ENCODE data around the gene ADAM33.

The ADAM33 gene, protein sequence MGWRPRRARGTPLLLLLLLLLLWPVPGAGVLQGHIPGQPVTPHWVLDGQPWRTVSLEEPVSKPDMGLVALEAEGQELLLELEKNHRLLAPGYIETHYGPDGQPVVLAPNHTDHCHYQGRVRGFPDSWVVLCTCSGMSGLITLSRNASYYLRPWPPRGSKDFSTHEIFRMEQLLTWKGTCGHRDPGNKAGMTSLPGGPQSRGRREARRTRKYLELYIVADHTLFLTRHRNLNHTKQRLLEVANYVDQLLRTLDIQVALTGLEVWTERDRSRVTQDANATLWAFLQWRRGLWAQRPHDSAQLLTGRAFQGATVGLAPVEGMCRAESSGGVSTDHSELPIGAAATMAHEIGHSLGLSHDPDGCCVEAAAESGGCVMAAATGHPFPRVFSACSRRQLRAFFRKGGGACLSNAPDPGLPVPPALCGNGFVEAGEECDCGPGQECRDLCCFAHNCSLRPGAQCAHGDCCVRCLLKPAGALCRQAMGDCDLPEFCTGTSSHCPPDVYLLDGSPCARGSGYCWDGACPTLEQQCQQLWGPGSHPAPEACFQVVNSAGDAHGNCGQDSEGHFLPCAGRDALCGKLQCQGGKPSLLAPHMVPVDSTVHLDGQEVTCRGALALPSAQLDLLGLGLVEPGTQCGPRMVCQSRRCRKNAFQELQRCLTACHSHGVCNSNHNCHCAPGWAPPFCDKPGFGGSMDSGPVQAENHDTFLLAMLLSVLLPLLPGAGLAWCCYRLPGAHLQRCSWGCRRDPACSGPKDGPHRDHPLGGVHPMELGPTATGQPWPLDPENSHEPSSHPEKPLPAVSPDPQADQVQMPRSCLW

GRCh38 chr20:3681931-3682781, at the start of gene ADAM33:
Gene ADAM33, minus strand, starts transcription at chr20:3682010. Its CDS starts 6 bp downstream, at chr20:3682004.
- no peak for DNase-seq

- DNase-seq: no peak
Measured at GRCh38 chr20:3730803-3731672, 49.2 kb upstream of the ADAM33 start.

DNA sequence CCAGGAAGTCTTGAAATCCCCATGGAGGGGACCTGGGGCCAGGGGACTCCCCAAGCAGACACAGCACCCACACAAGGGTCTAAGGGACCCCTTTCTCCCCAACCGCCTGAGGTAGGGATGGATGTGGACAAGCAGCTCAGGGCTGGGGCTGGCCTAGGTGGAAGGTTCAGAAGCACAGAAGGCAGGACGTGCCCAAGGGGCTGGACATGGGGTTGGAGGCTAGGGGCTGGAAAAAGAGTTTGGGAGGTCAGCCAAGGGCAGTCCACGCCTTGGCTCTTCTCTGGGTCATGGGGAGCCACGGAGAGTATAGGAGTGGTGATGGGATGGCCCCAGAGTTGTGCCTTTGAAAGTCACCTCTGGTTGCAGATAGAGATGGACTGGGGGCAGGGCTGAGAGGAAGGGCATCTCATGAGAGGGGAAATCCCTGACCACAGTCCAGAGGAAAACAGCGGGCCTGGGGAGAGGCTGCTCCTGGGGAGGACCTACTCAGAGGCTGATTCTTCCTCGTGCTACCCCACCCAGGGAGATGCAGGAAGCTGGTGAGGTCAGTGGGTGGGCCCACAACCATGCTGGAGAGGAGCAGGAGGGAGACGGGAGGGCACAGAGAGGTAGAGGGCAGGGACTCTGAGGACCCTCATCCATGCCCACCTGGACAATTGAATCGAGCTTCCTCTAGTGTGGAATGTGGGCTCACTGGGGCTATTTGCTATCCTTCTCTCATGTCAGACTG, 48.2 kb upstream of the ADAM33 start:
- DNase-seq: no peak

DNA sequence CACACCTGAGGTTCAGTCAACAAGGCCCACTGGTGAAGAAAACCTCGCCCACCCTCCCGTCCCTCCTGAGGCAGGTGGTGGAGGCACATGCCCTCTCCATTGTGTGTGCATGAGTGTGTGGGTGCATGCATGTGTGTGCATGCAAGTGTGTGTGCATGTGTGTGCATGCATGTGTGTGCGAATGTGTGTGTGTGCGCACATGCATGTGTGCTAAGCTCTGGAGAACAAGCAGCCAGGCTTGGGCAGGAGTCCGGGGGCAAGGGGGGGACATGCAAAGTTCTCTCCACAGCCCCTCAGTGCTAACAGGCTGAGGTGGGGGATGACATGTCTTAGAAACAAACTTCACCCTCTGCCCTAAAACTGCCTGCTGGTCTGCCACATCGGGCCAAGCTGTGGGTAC, 47.6 kb upstream of the ADAM33 start:
- DNase-seq: no peak

DNA sequence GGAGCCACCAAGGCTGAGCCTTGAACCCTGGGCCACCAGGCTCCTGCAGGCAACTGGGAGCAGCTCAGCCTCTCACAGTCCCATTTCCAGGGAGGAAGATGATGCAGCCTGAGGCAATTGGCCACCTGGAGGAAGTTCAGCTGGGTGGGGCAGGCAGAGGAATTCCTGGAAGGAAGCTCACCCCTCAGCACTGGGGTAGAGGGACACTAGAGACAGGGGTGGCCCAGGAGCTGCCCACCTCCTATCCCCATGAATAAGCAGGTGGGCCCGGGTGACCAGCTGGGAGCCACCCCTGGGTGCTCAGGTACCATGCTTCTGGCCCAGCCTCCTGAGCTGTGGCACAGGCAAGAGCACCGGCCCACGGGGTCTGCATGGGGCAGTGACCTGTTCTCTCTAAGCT, 47.1 kb upstream of the ADAM33 start:
- no peak for DNase-seq

- DNase-seq: no peak
Measured at GRCh38 chr20:3728354-3728753, 46.5 kb upstream of the ADAM33 start.

DNA sequence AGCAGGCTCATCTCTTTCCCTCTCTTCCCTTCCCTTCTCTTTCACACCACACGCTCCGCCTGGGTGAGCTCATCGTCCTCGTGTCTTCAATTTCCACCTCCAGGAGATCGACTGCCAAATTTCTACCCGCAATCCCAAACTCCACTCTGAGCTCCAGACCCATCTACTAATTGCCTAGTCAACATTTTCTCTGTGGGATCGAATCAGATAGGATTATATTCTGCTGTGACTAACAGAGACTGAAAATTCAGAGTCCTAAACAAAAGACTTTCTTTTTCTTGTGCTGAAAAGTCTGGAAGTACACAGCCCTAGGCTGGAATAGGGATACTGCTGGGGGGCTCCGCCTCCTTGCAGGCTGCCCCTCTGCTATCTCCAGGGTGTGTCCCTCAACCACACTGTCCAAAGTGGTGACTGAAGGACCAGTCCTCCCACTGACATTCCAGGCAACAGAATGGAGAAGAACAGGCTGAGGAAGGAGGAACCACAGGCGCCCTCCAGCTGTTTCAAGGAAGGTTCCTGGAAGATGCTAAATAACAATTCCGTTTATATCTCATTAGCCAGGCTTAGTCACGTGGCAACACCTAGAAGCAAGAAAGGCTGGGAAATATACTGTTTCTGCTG, 45.7 kb upstream of the ADAM33 start:
- DNase-seq: no peak

DNA sequence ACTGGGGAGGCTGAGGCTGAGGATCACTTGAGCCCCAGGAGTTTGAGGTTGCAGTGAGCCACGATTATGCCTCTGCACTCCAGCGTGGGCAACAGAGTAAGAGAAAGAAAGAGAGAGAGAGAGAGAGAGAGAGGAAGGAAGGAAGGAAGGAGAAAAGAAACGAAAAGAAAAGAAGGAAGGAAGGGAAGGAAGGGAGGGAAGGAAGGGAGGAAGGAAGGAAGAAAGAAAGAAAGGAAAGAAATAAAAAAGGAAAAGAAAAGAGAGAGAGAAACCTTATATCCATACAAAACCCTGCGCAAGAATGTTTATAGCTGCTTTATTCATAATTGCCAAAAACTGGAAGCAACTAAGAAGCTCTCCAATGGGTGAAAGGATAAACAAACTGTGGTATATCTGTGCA, 42.5 kb upstream of the ADAM33 start:
- no peak for DNase-seq

- DNase-seq: no peak
Measured at GRCh38 chr20:3723284-3723683, 41.5 kb upstream of the ADAM33 start.

DNA sequence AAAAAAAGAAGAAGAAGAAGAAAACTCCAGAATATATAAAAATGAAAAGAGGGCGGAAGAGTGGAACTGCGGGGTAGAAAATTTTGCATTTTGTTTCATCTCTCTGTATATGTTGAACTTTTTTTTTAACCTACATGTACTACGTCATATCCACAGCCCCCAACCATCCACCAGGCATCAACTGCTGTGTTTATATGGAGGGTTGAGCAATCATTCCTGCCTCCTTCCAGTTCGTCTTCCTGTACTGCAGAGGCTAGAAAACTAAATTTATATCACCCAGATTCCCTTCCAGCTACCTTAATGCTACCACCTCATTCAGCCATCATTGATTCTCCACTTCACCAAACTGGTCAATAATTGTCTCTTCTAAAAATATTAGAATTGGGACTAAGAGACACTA, 40.1 kb upstream of the ADAM33 start:
- DNase-seq: no peak

GRCh38 chr20:3720626-3721025, 38.8 kb upstream of the ADAM33 start:
- DNase-seq: no peak

- DNase-seq: no peak
Measured at GRCh38 chr20:3720068-3720467, 38.3 kb upstream of the ADAM33 start.

GRCh38 chr20:3719046-3719445, 37.2 kb upstream of the ADAM33 start:
- DNase-seq: no peak

DNA sequence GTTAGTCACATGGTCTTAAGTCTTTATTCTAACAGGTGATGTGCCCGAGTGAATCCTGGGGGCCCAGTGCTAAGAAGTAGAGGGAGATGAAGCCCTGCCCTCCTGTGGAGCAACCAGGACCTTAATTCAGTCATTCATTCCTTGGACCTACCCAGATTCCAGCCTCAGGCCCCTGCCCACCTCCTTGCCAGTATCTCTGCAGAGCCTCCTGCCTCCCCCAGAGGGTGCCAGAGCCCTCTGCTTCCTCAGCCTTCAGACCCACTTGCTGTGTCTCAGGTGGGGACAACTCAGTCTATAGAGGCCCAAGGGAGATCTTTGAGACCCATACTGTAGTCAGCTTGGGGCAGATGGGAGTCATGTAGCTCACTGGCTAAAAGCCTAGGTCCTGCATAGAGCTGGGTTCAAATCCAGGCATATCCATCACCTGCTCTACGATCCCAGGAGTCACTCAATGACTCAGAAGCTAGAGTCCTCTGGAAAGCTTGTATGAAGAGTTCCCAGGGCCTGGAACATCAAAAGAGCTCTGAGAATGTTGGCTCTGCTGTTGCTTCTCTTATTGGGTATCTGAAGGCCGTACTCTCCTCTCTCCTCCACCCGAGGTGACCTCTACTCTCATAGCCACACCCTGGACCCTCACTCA, 34.5 kb upstream of the ADAM33 start:
- DNase-seq: no peak

DNA sequence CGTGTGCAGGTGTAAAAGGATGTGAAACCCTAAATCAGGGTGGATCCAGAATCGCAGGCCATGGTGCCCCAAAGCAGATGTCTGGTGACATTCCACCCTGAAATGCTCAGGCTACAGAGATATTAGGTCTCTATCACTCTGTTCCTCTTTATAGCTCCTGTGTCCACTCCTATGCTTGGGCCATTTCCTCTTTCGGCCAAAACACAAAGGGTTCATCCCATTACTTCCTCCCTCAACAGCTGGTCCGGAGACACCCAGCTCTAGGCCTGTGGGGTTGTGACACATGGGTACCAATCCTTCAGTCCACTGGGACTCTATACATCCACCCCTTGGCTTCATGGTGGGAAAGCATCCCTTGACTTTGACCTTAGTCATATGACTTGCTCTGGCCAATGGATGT, 32.3 kb upstream of the ADAM33 start:
- DNase-seq: peak in 1 of 2 donors; percentile 14

GRCh38 chr20:3712279-3712873, 30.6 kb upstream of the ADAM33 start, which contains the start of gene SIGLEC1:
Gene SIGLEC1, minus strand, starts transcription at chr20:3712600. Its CDS starts 5,472 bp downstream, at chr20:3707128.
- peak in 1 of 2 donors; percentile 31 for DNase-seq

DNA sequence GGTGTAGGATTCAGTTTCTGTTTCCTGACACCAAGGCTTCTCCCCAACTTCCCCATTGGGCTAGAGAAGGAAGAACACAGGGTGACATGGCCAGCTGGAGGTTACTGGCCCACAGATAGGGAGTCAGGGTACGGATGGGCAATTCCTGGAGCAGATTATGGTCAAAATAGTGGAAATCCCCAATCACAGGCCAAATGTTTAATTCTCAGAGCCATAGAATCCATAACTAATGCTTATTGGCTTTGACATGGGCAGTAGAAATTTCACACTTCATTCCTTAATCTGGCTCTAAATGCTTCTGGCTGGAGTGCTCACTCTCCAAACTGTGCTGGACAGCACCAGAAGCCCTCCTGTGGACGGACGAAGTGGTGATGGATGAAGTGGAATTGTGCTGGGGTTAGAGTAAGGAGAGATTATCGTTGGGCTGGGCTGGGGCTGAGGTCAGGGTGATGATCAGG, 29.7 kb upstream of the ADAM33 start:
- no peak for DNase-seq

- peak; percentile 28 to 62 for DNase-seq
Measured at GRCh38 chr20:3710703-3711483, 29.1 kb upstream of the ADAM33 start.

DNA sequence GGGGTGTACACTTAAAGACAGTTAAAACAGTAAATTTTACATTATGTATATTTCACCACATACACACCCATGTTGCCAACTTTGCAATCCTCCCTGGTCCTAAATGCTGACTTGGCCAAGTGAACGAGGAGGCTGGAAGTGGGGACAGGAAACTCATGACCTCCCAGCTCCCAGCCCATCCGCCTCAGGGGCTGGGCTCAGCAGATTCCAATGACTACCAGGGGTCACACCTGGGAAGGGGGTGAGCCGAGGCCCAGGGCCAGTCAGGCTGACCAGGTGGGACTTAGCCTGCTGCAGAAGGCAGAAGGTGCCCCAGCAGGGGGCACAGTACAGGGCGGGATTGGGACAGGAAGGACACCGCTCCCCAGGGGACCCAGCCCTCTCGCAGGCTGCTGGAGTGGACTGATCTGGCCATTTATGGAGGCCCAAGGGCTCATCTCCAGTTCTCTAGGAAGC, 28.2 kb upstream of the ADAM33 start:
- DNase-seq: no peak

Measured in hippocampal formation (tissue), 2 donors.